Stomach (tissue), 9 donors: ENCODE measurements around the gene PRKAB1. TPM values are rescaled to one million over a fixed set of nuclear protein-coding genes. Genes with fewer than 3 reads are reported as not detected.

Experiments
- DNase-seq, 2 donors: peaks; one replicate each; pipeline versions ENCODE4 v3.0.0 to v3.0.0-alpha.2; 2013 to 2019
- H3K27ac ChIP-seq, 5 donors: fragments of 200-600 bp in 4 of 5; sonication (generic) in 4 of 5; one replicate each; pipeline ENCODE4 v1.5.1; 2013 to 2019; ENCODE audit warnings: mild to moderate bottlenecking in 1 of 5, moderate library complexity in 1 of 5
- H3K27me3 ChIP-seq, 3 donors: fragments of 200-600 bp; sonication (generic); one replicate each; pipeline ENCODE4 v1.5.1; 2017 to 2019; ENCODE audit warnings: mixed run types in 1 of 3
- H3K36me3 ChIP-seq, 4 donors: fragments of 200-600 bp; sonication (generic); 1 replicate in 3 of 4; 2 replicates in 1 of 4; pipeline ENCODE4 v1.5.1; 2016 to 2019
- H3K4me1 ChIP-seq, 4 donors: fragments of 200-600 bp; sonication (generic); one replicate each; pipeline ENCODE4 v1.5.1; 2016 to 2019
- H3K4me3 ChIP-seq, 4 donors: fragments of 200-600 bp; sonication (generic) in 3 of 4; one replicate each; pipeline ENCODE4 v1.5.1; 2016 to 2019; ENCODE audit warnings: mild to moderate bottlenecking in 1 of 4
- H3K9me3 ChIP-seq, 4 donors: fragments of 200-600 bp; sonication (generic); one replicate each; pipeline ENCODE4 v1.5.1; 2016 to 2019
- CTCF ChIP-seq, 7 experiments: fragments of 450-650 bp in 4 of 7; fragments of 200-600 bp in 3 of 7; sonication (generic) in 3 of 7; IDR thresholded peaks; one replicate each; pipeline ENCODE4 v1.5.1; 2016 to 2019; ENCODE audit warnings: antibody characterized with exemption in 7 of 7, control low read depth in 2 of 7, mild to moderate bottlenecking in 1 of 7
- EP300 ChIP-seq: sonication (generic); formaldehyde crosslinking; IDR thresholded peaks from one replicate; pipeline ENCODE4 v1.6.1; 2017; ENCODE audit warnings: antibody characterized with exemption
- POLR2A ChIP-seq, 4 donors: fragments of 450-650 bp; IDR thresholded peaks; one replicate each; pipeline ENCODE4 v1.6.1; 2016; ENCODE audit warnings: antibody characterized with exemption in 4 of 4, control low read depth in 2 of 4, mild to moderate bottlenecking in 1 of 4, moderate library complexity in 1 of 4
- POLR2AphosphoS5 ChIP-seq, 3 donors: sonication (generic); formaldehyde crosslinking; IDR thresholded peaks; one replicate each; pipeline ENCODE4 v1.6.1; 2016; ENCODE audit warnings: antibody characterized with exemption in 3 of 3
- WGBS, 5 donors: extraction: QIAGEN DNeasy Blood & Tissue Kit in 3 of 5; methylation state at CpG; one replicate each; pipeline versions ENCODE4 v1.1.5 to v1.1.7; 2013 to 2018; 5-methylcytosine and 5-hydroxymethylcytosine counted together
- intact Hi-C: fragments of 100-400 bp; cut with DNase I; formaldehyde crosslinking; loops from one replicate; pipeline ENCODE4 v1.15.1; 2023; ENCODE audit warnings: low total_unique reads
- polyA plus RNA-seq, 3 donors: library from polyadenylated mRNA; stranded (reverse); fragments of 200-250 nt; gene quantifications; one replicate each; pipeline ENCODE4 v1.2.3, GENCODE V29; 2013
- total RNA-seq, 5 donors: library from RNA; depleted of rRNA; stranded (reverse); fragments of >200 nt; gene quantifications; one replicate each; pipeline versions ENCODE4 v1.1.0 to v1.2.3, GENCODE V29; 2014 to 2016
- donor health status: healthy with polysubstance abuse.
- donor health status: Bipolar disorder and iron deficiency.
- donor health status: healthy.

The PRKAB1 gene
- total and polyA plus RNA-seq, 8 donors: 22.6 to 143 (median 50.8) TPM

- WGBS, 5 donors: 94 to 99% (median 97%) methylated on average over 4 of the region's 4 CpGs
- H3K27me3 ChIP-seq: no peaks in the 10 kb centered on the region
- TF ChIP-seq CTCF (IDR thresholded peaks at IDR 0.05) (no peak), POLR2AphosphoS5 (IDR thresholded peaks at IDR 0.05) (no peak), EP300 (no peak), POLR2A (IDR thresholded peaks at IDR 0.05) (no peak)
- H3K4me1 ChIP-seq: peaks cover 12 to 45% (median 26%) of the 10 kb centered on the region in 4 donors
- H3K36me3 ChIP-seq: peaks cover 0 to 17% (median 0%) of the 10 kb centered on the region in 4 donors
- intact Hi-C loops: no loop called here
- H3K4me3 ChIP-seq: no peak overlapping the region
- no peak for DNase-seq
- H3K9me3 ChIP-seq: no peaks in the 10 kb centered on the region
- peak overlapping the region in 4 of 5 donors; percentile 25 to 92 (median 67) for H3K27ac ChIP-seq
Observed at GRCh38 chr12:119714614-119715267, 46.8 kb downstream of the PRKAB1 start.

GRCh38 chr12:119715268-119715620, 47.3 kb downstream of the PRKAB1 start:
- no peaks in the 10 kb centered on the region for H3K9me3 ChIP-seq
- 89 to 97% (median 96%) methylated on average over 3 of the region's 3 CpGs for WGBS, 5 donors
- peak overlapping the region in 4 of 5 donors; percentile 73 to 92 (median 80) for H3K27ac ChIP-seq
- H3K36me3 ChIP-seq: peaks cover 0 to 17% (median 0%) of the 10 kb centered on the region in 4 donors
- DNase-seq: no peak
- peaks cover 12 to 41% (median 25%) of the 10 kb centered on the region in 4 donors for H3K4me1 ChIP-seq
- H3K4me3 ChIP-seq: no peak overlapping the region
- TF ChIP-seq POLR2AphosphoS5 (IDR thresholded peaks at IDR 0.05) (no peak), POLR2A (IDR thresholded peaks at IDR 0.05) (no peak), EP300 (no peak), CTCF (IDR thresholded peaks at IDR 0.05) (no peak)
- intact Hi-C loops: no loop called here
- no peaks in the 10 kb centered on the region for H3K27me3 ChIP-seq

GRCh38 chr12:119718141-119718540, 50.2 kb downstream of the PRKAB1 start:
- no peak overlapping the region for H3K4me3 ChIP-seq
- no peaks in the 10 kb centered on the region for H3K27me3 ChIP-seq
- peaks cover 4 to 29% (median 17%) of the 10 kb centered on the region in 4 donors for H3K4me1 ChIP-seq
- WGBS, 5 donors: 95 to 99% (median 97%) methylated on average over 15 to 17 of the region's 17 CpGs
- intact Hi-C loops: no loop called here
- TF ChIP-seq POLR2A (IDR thresholded peaks at IDR 0.05) (no peak), EP300 (no peak), POLR2AphosphoS5 (IDR thresholded peaks at IDR 0.05) (no peak), CTCF (IDR thresholded peaks at IDR 0.05) (no peak)
- no peaks in the 10 kb centered on the region for H3K9me3 ChIP-seq
- DNase-seq: no peak
- H3K27ac ChIP-seq: peak overlapping the region in 1 of 5 donors; percentile 54
- H3K36me3 ChIP-seq: peaks cover 0 to 5% (median 0%) of the 10 kb centered on the region in 4 donors

- intact Hi-C loops: no loop called here
- H3K4me1 ChIP-seq: peaks cover 0 to 16% (median 14%) of the 10 kb centered on the region in 4 donors
- H3K27ac ChIP-seq: no peak overlapping the region
- no peaks in the 10 kb centered on the region for H3K9me3 ChIP-seq
- H3K36me3 ChIP-seq: no peaks in the 10 kb centered on the region
- TF ChIP-seq EP300: no peak
- no peak for TF ChIP-seq POLR2A (IDR thresholded peaks at IDR 0.05)
- no peak for TF ChIP-seq CTCF (IDR thresholded peaks at IDR 0.05)
- TF ChIP-seq POLR2AphosphoS5 (IDR thresholded peaks at IDR 0.05): no peak
- no peak for DNase-seq
- no peaks in the 10 kb centered on the region for H3K27me3 ChIP-seq
- no peak overlapping the region for H3K4me3 ChIP-seq
Observed at GRCh38 chr12:119720349-119720748, 52.4 kb downstream of the PRKAB1 start.
